Heart left ventricle (tissue), 13 donors: ENCODE measurements around the gene SLC25A29.

Experiments
- POLR2A ChIP-seq, 2 donors: fragments of 450-650 bp; IDR thresholded peaks; one replicate each; pipeline ENCODE4 v1.6.1; 2017; ENCODE audit warnings: antibody characterized with exemption in 2 of 2, mild to moderate bottlenecking in 2 of 2, moderate library complexity in 2 of 2
- TF ChIP-seq, protein P1 (sequence below), 12 donors: fragments of 200-600 bp; sonication (generic) in 4 of 12; IDR thresholded peaks; one replicate each; pipeline versions ENCODE4 v1.5.0 to v1.8.0; 2018 to 2022; ENCODE audit warnings: antibody characterized with exemption in 12 of 12, mild to moderate bottlenecking in 5 of 12
- donor health status: ischemic (EF 13 %, LVEDD 7.1; RV severe dilation, severe dysfunction).
- donor health status: DM: no; HTN: yes; CAD: no.
- donor health status: DM: no; HTN: no; CAD: no.
- donor health status: ischemic (EF 25% LVEDD 6.9; RV normal size, moderate dysfunction).
- donor health status: ischemic (EF 25% LVEDD 5.7; RV mildly dilated, moderate dysfunction).
- donor health status: ischemic (EF 35%, LVEDD 5.7; RV mildly dilated, moderate dysfunction).
- donor health status: nonischemic (EF 11% LVEDD 7.7; RV severe dilation, severe dysfunction).
- donor health status: DM: yes; HTN: yes; CAD: no.
- donor health status: PGD.
- donor health status: ischemic (EF 29% LVEDD 5.4; RV normal size, mild dysfunction).
- donor health status: nonischemic (EF 23%, LVEDD 6.1; RV moderate dilation, normal function).

DNA sequence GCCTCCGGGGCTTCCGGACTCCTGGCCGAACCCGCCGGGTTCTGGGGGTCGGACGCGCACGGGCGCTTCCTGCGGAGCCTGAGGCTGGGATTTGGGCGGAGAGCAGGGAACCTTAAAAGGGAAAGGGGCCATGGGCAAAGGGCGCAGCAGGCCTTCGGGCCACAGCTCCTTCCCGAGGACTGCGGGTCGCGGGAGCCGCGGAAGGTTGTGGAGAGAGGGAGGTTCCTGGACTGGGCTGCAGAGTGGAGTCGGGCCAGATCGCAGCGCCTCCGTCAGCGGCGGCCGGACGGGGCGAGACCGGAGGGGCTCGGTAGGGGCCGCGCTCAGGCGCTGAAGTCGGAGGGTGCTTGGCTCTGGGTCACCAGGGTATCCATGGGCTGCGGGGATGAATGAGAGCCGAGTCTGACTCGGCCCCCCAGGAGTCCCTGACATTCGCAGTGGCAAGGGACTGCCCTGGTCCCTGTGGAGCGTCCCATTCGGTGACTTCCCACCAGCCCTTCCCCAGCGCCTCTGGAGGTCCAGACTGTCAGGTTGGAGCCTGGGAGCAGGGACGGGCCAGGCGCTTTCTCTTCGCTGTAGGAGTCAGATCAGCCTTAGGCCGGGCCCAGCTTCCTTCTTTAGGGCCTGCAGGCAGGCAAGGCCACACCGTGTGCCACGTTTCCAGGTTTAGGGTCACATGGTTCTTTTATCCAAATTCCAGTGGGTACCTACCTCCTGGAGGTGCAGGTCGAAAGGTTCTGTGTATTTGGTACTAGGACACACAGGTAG is 938 bp upstream of the SLC25A29 start:
- TF ChIP-seq, protein P1, sequence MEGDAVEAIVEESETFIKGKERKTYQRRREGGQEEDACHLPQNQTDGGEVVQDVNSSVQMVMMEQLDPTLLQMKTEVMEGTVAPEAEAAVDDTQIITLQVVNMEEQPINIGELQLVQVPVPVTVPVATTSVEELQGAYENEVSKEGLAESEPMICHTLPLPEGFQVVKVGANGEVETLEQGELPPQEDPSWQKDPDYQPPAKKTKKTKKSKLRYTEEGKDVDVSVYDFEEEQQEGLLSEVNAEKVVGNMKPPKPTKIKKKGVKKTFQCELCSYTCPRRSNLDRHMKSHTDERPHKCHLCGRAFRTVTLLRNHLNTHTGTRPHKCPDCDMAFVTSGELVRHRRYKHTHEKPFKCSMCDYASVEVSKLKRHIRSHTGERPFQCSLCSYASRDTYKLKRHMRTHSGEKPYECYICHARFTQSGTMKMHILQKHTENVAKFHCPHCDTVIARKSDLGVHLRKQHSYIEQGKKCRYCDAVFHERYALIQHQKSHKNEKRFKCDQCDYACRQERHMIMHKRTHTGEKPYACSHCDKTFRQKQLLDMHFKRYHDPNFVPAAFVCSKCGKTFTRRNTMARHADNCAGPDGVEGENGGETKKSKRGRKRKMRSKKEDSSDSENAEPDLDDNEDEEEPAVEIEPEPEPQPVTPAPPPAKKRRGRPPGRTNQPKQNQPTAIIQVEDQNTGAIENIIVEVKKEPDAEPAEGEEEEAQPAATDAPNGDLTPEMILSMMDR (IDR thresholded peaks at IDR 0.05) = no peak
- no peak for TF ChIP-seq POLR2A (IDR thresholded peaks at IDR 0.05)
